ENCODE measurements around the gene FARP2. TPM values are rescaled to one million over a fixed set of nuclear protein-coding genes. Genes with fewer than 3 reads are reported as not detected.

FARP2 gene
- polyA plus RNA-seq, 1 of the 3 experiments (the other 2 are of a cell fraction) = 11.5 TPM

DNA sequence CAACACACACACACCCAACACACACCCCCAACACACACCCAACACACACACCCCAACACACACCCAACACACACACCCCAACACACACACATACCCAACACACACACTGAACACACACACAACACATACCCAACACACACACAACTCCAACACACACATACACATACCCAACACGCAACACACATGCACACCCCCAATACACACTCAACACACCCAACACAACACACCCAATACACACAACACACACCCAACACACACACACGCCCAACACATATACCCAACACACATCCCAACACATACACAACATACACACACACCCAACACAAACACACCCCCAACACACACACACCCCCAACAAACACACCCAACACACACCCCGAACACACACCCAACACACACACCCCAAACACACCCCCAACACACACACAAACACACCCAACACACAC lies 160.5 kb downstream of the FARP2 start:
- H3K9me2 ChIP-seq = no peaks in the 10 kb centered on the region
- H3K4me2 ChIP-seq = no peak overlapping the region
- peaks cover 10% of the 10 kb centered on the region for H3F3A ChIP-seq (replicated peaks; ENCODE audit: insufficient read depth)
- H3K4me1 ChIP-seq (ENCODE audit: control insufficient read depth in 1 of 2, insufficient read depth in 2 of 2, low read depth in 1 of 2, low read length in 1 of 2) = no peaks in the 10 kb centered on the region
- H3K9ac ChIP-seq = no peak overlapping the region
- H3K36me3 ChIP-seq (replicated peaks in 1 of 2; ENCODE audit: control insufficient read depth in 1 of 2, insufficient read depth in 2 of 2, low read length in 1 of 2) = no peaks in the 10 kb centered on the region
- H3K27ac ChIP-seq (ENCODE audit: low read depth in 2 of 2, low read length in 1 of 2) = no peak overlapping the region
- 84% methylated on average over 3 of the region's 3 CpGs for WGBS (ENCODE audit: low lambda C conversion rate)
- ChIA-PET POLR2A (interaction anchor here (0.6 kb wide), 1 partner anchor 350 kb away, joined by 3 read pairs; no protein-coding TSS in a partner anchor), CTCF (no interaction called here)
- no peak for DNase-seq
- no peak for TF ChIP-seq JUND (IDR thresholded peaks at IDR 0.05)
- no peak for TF ChIP-seq CTCF (IDR thresholded peaks at IDR 0.05)
- no peak for TF ChIP-seq NRF1 (IDR thresholded peaks at IDR 0.05; ENCODE audit: low read depth, low read length)
- TF ChIP-seq MXI1 (IDR thresholded peaks at IDR 0.05; ENCODE audit: low read depth, low read length) = no peak
- no peak for TF ChIP-seq FOSL2 (IDR thresholded peaks at IDR 0.05; ENCODE audit: borderline replicate concordance, low read depth)
- TF ChIP-seq RXRA (IDR thresholded peaks at IDR 0.05; ENCODE audit: borderline replicate concordance, low read depth) = no peak
- TF ChIP-seq NFIC (IDR thresholded peaks at IDR 0.05; ENCODE audit: borderline replicate concordance) = no peak
- no peak for TF ChIP-seq MAX (IDR thresholded peaks at IDR 0.05; ENCODE audit: low read depth)
- TF ChIP-seq GATA2 (CRISPR knock-in tag; IDR thresholded peaks at IDR 0.05) = no peak
- TF ChIP-seq, protein P1, sequence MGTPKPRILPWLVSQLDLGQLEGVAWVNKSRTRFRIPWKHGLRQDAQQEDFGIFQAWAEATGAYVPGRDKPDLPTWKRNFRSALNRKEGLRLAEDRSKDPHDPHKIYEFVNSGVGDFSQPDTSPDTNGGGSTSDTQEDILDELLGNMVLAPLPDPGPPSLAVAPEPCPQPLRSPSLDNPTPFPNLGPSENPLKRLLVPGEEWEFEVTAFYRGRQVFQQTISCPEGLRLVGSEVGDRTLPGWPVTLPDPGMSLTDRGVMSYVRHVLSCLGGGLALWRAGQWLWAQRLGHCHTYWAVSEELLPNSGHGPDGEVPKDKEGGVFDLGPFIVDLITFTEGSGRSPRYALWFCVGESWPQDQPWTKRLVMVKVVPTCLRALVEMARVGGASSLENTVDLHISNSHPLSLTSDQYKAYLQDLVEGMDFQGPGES (IDR thresholded peaks at IDR 0.05; ENCODE audit: low read depth, low read length) = no peak
- TF ChIP-seq TAF1 (IDR thresholded peaks at IDR 0.05; ENCODE audit: borderline replicate concordance, low read depth, low read length) = no peak
- TF ChIP-seq ELF1 (IDR thresholded peaks at IDR 0.05) = no peak
- no peak for TF ChIP-seq RFX5 (IDR thresholded peaks at IDR 0.05; ENCODE audit: low read length)
- TF ChIP-seq RCOR1 (IDR thresholded peaks at IDR 0.05; ENCODE audit: low read length) = no peak
- no peak for TF ChIP-seq POLR2AphosphoS5 (IDR thresholded peaks at IDR 0.05; ENCODE audit: low read depth, low read length)
- H3K4me3 ChIP-seq (ENCODE audit: low read depth in 2 of 2, low read length in 1 of 2) = no peak overlapping the region
- H4K20me1 ChIP-seq (ENCODE audit: insufficient read depth) = no peaks in the 10 kb centered on the region
- no peaks in the 10 kb centered on the region for H3K27me3 ChIP-seq (ENCODE audit: insufficient read depth)
- H3K9me3 ChIP-seq = no peaks in the 10 kb centered on the region
- no peaks in the 10 kb centered on the region for H3K79me2 ChIP-seq (ENCODE audit: insufficient read depth)
- no peak overlapping the region for H2AFZ ChIP-seq (ENCODE audit: low read depth)

DNA sequence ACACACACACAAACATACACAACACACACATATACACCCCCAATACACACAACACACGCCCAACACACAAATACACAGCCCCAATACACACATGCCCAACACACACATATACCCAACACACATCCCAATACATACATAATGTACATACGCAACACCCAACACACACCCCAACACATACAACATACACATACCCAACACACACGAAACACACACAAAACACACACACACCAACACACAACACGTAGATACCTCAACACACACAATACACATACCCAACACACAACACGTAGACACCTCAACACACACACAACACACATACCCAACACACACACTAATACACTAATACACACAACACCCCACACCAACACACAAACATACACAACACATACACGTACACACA lies 161.2 kb downstream of the FARP2 start:
- WGBS (ENCODE audit: low lambda C conversion rate) = 53% methylated on average over 6 of the region's 6 CpGs
- peaks cover 10% of the 10 kb centered on the region for H3F3A ChIP-seq (replicated peaks; ENCODE audit: insufficient read depth)
- no peak for DNase-seq
- H3K4me2 ChIP-seq = no peak overlapping the region
- ChIA-PET POLR2A (no interaction called here), CTCF (no interaction called here)
- H4K20me1 ChIP-seq (ENCODE audit: insufficient read depth) = no peaks in the 10 kb centered on the region
- no peaks in the 10 kb centered on the region for H3K79me2 ChIP-seq (ENCODE audit: insufficient read depth)
- no peak overlapping the region for H3K9ac ChIP-seq
- no peaks in the 10 kb centered on the region for H3K9me3 ChIP-seq
- no peak for TF ChIP-seq FOXM1 (IDR thresholded peaks at IDR 0.05; ENCODE audit: low read depth)
- TF ChIP-seq JUND (IDR thresholded peaks at IDR 0.05) = no peak
- TF ChIP-seq POLR2AphosphoS5 (IDR thresholded peaks at IDR 0.05; ENCODE audit: low read depth, low read length) = no peak
- TF ChIP-seq, protein P1 (IDR thresholded peaks at IDR 0.05; ENCODE audit: low read depth, low read length) = no peak
- no peak for TF ChIP-seq RCOR1 (IDR thresholded peaks at IDR 0.05; ENCODE audit: low read length)
- TF ChIP-seq, protein P2, sequence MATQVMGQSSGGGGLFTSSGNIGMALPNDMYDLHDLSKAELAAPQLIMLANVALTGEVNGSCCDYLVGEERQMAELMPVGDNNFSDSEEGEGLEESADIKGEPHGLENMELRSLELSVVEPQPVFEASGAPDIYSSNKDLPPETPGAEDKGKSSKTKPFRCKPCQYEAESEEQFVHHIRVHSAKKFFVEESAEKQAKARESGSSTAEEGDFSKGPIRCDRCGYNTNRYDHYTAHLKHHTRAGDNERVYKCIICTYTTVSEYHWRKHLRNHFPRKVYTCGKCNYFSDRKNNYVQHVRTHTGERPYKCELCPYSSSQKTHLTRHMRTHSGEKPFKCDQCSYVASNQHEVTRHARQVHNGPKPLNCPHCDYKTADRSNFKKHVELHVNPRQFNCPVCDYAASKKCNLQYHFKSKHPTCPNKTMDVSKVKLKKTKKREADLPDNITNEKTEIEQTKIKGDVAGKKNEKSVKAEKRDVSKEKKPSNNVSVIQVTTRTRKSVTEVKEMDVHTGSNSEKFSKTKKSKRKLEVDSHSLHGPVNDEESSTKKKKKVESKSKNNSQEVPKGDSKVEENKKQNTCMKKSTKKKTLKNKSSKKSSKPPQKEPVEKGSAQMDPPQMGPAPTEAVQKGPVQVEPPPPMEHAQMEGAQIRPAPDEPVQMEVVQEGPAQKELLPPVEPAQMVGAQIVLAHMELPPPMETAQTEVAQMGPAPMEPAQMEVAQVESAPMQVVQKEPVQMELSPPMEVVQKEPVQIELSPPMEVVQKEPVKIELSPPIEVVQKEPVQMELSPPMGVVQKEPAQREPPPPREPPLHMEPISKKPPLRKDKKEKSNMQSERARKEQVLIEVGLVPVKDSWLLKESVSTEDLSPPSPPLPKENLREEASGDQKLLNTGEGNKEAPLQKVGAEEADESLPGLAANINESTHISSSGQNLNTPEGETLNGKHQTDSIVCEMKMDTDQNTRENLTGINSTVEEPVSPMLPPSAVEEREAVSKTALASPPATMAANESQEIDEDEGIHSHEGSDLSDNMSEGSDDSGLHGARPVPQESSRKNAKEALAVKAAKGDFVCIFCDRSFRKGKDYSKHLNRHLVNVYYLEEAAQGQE (IDR thresholded peaks at IDR 0.05; ENCODE audit: low read depth, low read length) = no peak
- TF ChIP-seq MAX (IDR thresholded peaks at IDR 0.05; ENCODE audit: low read depth) = no peak
- TF ChIP-seq TAF1 (IDR thresholded peaks at IDR 0.05; ENCODE audit: borderline replicate concordance, low read depth, low read length) = no peak
- TF ChIP-seq RXRA (IDR thresholded peaks at IDR 0.05; ENCODE audit: borderline replicate concordance, low read depth) = no peak
- no peak overlapping the region for H3K27ac ChIP-seq (ENCODE audit: low read depth in 2 of 2, low read length in 1 of 2)
- H3K36me3 ChIP-seq (replicated peaks in 1 of 2; ENCODE audit: control insufficient read depth in 1 of 2, insufficient read depth in 2 of 2, low read length in 1 of 2) = no peaks in the 10 kb centered on the region
- no peaks in the 10 kb centered on the region for H3K9me2 ChIP-seq
- H2AFZ ChIP-seq (ENCODE audit: low read depth) = no peak overlapping the region
- H3K27me3 ChIP-seq (ENCODE audit: insufficient read depth) = no peaks in the 10 kb centered on the region
- H3K4me3 ChIP-seq (ENCODE audit: low read depth in 2 of 2, low read length in 1 of 2) = no peak overlapping the region
- no peaks in the 10 kb centered on the region for H3K4me1 ChIP-seq (ENCODE audit: control insufficient read depth in 1 of 2, insufficient read depth in 2 of 2, low read depth in 1 of 2, low read length in 1 of 2)
